ENCODE results near the gene SORT1.
"Not testable (repeated sequence)": the region's sequence is repeated elsewhere in the genome, so short reads cannot be mapped to it uniquely, and the experiment has no call there.

Gene SORT1

GRCh38 chr1:109290998-109291397, 106.7 kb downstream of the SORT1 start:
- no peaks in the 10 kb centered on the region for H3K36me3 ChIP-seq (ENCODE audit: control insufficient read depth, insufficient read depth, low read length)
- TF ChIP-seq CTCF (IDR thresholded peaks at IDR 0.05; ENCODE audit: insufficient read depth, low read length, poor library complexity, severe bottlenecking): no peak
- DNase-seq (ENCODE audit: extremely low read depth, insufficient read length): no peak
- no peak overlapping the region for H3K4me3 ChIP-seq (replicated peaks; ENCODE audit: low read depth, low read length)
- no peaks in the 10 kb centered on the region; the same call in 1 of the 2 replicates for H3K27me3 ChIP-seq (replicated peaks; ENCODE audit: control insufficient read depth, insufficient read depth, low read length)

- no peak for DNase-seq (ENCODE audit: extremely low read depth, insufficient read length)
- H3K4me3 ChIP-seq (replicated peaks; ENCODE audit: low read depth, low read length): no peak overlapping the region
- TF ChIP-seq CTCF (IDR thresholded peaks at IDR 0.05; ENCODE audit: insufficient read depth, low read length, poor library complexity, severe bottlenecking): no peak
- no peaks in the 10 kb centered on the region; the same call in 1 of the 2 replicates for H3K27me3 ChIP-seq (replicated peaks; ENCODE audit: control insufficient read depth, insufficient read depth, low read length)
- no peaks in the 10 kb centered on the region for H3K36me3 ChIP-seq (ENCODE audit: control insufficient read depth, insufficient read depth, low read length)
Observed at GRCh38 chr1:109290137-109290536, 107.6 kb downstream of the SORT1 start.

- H3K4me3 ChIP-seq (replicated peaks; ENCODE audit: low read depth, low read length); H3K36me3 ChIP-seq (ENCODE audit: control insufficient read depth, insufficient read depth, low read length); DNase-seq (ENCODE audit: extremely low read depth, insufficient read length): not testable (repeated sequence)
Observed at GRCh38 chr1:109286762-109287161, 111.0 kb downstream of the SORT1 start.

GRCh38 chr1:109283748-109284600, 113.7 kb downstream of the SORT1 start:
- Histone ChIP-seq H3K4me3 (replicated peaks; ENCODE audit: low read depth, low read length) (peak overlapping the region; percentile 85), H3K27me3 (replicated peaks; ENCODE audit: control insufficient read depth, insufficient read depth, low read length) (no peaks in the 10 kb centered on the region), H3K36me3 (ENCODE audit: control insufficient read depth, insufficient read depth, low read length) (no peaks in the 10 kb centered on the region)
- no peak for TF ChIP-seq CTCF (IDR thresholded peaks at IDR 0.05; ENCODE audit: insufficient read depth, low read length, poor library complexity, severe bottlenecking)
- no peak for DNase-seq (ENCODE audit: extremely low read depth, insufficient read length)

More at GRCh38 chr1:109286762-109287161, 111.0 kb downstream of the SORT1 start:
- H3K27me3 ChIP-seq (replicated peaks; ENCODE audit: control insufficient read depth, insufficient read depth, low read length): not testable (repeated sequence)

- DNase-seq (ENCODE audit: extremely low read depth, insufficient read length): peak; percentile 89
- peak; percentile 67 for TF ChIP-seq CTCF (IDR thresholded peaks at IDR 0.05; ENCODE audit: insufficient read depth, low read length, poor library complexity, severe bottlenecking)
- Histone ChIP-seq H3K27me3 (replicated peaks; ENCODE audit: control insufficient read depth, insufficient read depth, low read length) (no peaks in the 10 kb centered on the region), H3K4me3 (replicated peaks; ENCODE audit: low read depth, low read length) (peak within 1 kb of the TSS; percentile 85), H3K36me3 (ENCODE audit: control insufficient read depth, insufficient read depth, low read length) (no peaks in the 10 kb centered on the region)
Observed at GRCh38 chr1:109282952-109283747, 114.6 kb downstream of the SORT1 start, which contains the start of gene PSRC1. Gene PSRC1 (minus strand): TSS chr1:109283145.

- Histone ChIP-seq H3K27me3 (replicated peaks; ENCODE audit: control insufficient read depth, insufficient read depth, low read length) (no peaks in the 10 kb centered on the region), H3K4me3 (replicated peaks; ENCODE audit: low read depth, low read length) (peak overlapping the region; percentile 85), H3K36me3 (ENCODE audit: control insufficient read depth, insufficient read depth, low read length) (no peaks in the 10 kb centered on the region)
- no peak for TF ChIP-seq CTCF (IDR thresholded peaks at IDR 0.05; ENCODE audit: insufficient read depth, low read length, poor library complexity, severe bottlenecking)
- no peak for DNase-seq (ENCODE audit: extremely low read depth, insufficient read length)
Observed at GRCh38 chr1:109282497-109282951, 115.2 kb downstream of the SORT1 start.

All from GM06990 (cell line).